BJ (cell line): ENCODE data around the gene TCF15. TPM values are rescaled to one million over a fixed set of nuclear protein-coding genes. Genes with fewer than 3 reads are reported as not detected.

Experiments used
- CTCF ChIA-PET: fragments of 350-600 bp; formaldehyde crosslinking; extraction: SDS; loops from one replicate; lab custom pipeline; 2021; ENCODE audit warnings: antibody characterized with exemption, inconsistent platforms; lab: Yijun Ruan, JAX
- POLR2A ChIA-PET: fragments of 300-600 bp; sonication (Branson Sonifier 250); formaldehyde crosslinking; extraction: SDS; loops from one replicate; lab custom pipeline; 2021; ENCODE audit warnings: antibody characterized with exemption; lab: Charles Lee
- DNase-seq: peaks from one replicate; pipeline ENCODE4 v3.0.0-alpha.2; 2011; ENCODE audit warnings: low read depth
- H3K27me3 ChIP-seq: 2 replicates; pipeline ENCODE4 v1.6.0; 2011; ENCODE audit warnings: low read length; ENCODE audit not compliant: control insufficient read depth, insufficient read depth
- H3K36me3 ChIP-seq: 2 replicates; pipeline ENCODE4 v1.5.1; 2011; ENCODE audit warnings: low read length; ENCODE audit not compliant: control insufficient read depth, insufficient read depth
- H3K4me3 ChIP-seq: 2 replicates; pipeline ENCODE4 v1.5.1; 2011; ENCODE audit warnings: low read depth, mild to moderate bottlenecking, control low read depth, low read length
- polyA plus RNA-seq: library from polyadenylated mRNA; depleted of rRNA; stranded (reverse); fragments of >200 nt; gene quantifications from 2 replicates; pipeline ENCODE4 v1.2.3, GENCODE V29; 2011; rRNA removed
- TF ChIP-seq, protein P1 (sequence below): IDR thresholded peaks from 2 replicates; pipeline ENCODE4 v1.5.1; 2011; ENCODE audit warnings: low read depth, mild to moderate bottlenecking, control low read depth, inconsistent platforms, low read length, moderate library complexity; ENCODE audit not compliant: insufficient read depth

The TCF15 gene
- polyA plus RNA-seq, 1 experiment = not detected

DNA sequence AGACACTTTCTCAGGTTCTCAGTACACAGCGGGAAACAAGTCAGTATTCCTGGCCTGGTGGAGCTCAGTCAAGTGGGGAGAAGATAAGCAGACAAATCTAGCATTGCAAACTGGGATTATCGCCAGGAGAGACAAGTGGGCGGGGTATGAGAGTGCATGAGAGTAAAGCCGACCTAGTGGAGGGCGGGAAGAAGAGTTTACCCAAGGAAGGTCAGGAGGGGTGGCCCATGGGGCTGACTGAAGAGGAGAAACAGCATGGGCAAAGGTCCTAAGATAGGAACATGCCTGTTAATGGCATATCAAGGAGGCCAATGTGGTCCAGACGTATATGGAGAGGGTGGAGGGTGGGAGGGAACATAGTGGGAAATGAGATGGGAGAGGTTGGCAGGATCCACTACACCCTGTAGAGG lies 54.1 kb downstream of the TCF15 start:
- ChIA-PET CTCF (interaction anchor here (0.8 to 2.4 kb wide), 3 partner anchors 90 to 183 kb away, joined by 4 to 11 read pairs (median 4); no protein-coding TSS in a partner anchor), POLR2A (no interaction called here)
- no peak for DNase-seq
- Histone ChIP-seq H3K4me3 (no peak overlapping the region), H3K36me3 (no peaks in the 10 kb centered on the region), H3K27me3 (peaks cover 10% of the 10 kb centered on the region; the same call in 1 of the 2 replicates)
- TF ChIP-seq, protein P1, sequence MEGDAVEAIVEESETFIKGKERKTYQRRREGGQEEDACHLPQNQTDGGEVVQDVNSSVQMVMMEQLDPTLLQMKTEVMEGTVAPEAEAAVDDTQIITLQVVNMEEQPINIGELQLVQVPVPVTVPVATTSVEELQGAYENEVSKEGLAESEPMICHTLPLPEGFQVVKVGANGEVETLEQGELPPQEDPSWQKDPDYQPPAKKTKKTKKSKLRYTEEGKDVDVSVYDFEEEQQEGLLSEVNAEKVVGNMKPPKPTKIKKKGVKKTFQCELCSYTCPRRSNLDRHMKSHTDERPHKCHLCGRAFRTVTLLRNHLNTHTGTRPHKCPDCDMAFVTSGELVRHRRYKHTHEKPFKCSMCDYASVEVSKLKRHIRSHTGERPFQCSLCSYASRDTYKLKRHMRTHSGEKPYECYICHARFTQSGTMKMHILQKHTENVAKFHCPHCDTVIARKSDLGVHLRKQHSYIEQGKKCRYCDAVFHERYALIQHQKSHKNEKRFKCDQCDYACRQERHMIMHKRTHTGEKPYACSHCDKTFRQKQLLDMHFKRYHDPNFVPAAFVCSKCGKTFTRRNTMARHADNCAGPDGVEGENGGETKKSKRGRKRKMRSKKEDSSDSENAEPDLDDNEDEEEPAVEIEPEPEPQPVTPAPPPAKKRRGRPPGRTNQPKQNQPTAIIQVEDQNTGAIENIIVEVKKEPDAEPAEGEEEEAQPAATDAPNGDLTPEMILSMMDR = no peak

Other genes with a start within 250 kb of the TCF15 start
- gene TRIB3, start 229.5 kb downstream of the TCF15 start, polyA plus RNA-seq = 98.0 and 126 TPM in 2 replicates
- 86.6 and 130 TPM in 2 replicates for gene RBCK1, start 202.0 kb downstream of the TCF15 start, polyA plus RNA-seq
- gene TBC1D20, start 147.8 kb downstream of the TCF15 start, polyA plus RNA-seq = 46.1 and 63.7 TPM in 2 replicates
- gene CSNK2A1, start 66.5 kb downstream of the TCF15 start, polyA plus RNA-seq = 71.5 and 95.3 TPM in 2 replicates
- gene SRXN1, start 42.9 kb upstream of the TCF15 start, polyA plus RNA-seq = 50.9 and 54.8 TPM in 2 replicates
- gene SCRT2, start 65.5 kb upstream of the TCF15 start, polyA plus RNA-seq = not detected in 2 replicates
- not detected in 2 replicates for gene SLC52A3, start 158.2 kb upstream of the TCF15 start, polyA plus RNA-seq
- 2.9 and 4.2 TPM in 2 replicates for gene FAM110A, start 223.4 kb upstream of the TCF15 start, polyA plus RNA-seq